PC-9 (cell line): ENCODE data around the gene OR52E1. TPM values are rescaled to one million over a fixed set of nuclear protein-coding genes. Genes with fewer than 3 reads are reported as not detected.

Experiments
- Bru-seq: library from RNA; stranded (reverse); fragments of 400-500 nt; gene quantifications from one replicate; lab custom pipeline; 2021; lab: Mats Ljungman, UMichigan
- BruChase-seq, 2 experiments: library from RNA; stranded (reverse); fragments of 400-500 nt; gene quantifications; one replicate each; lab custom pipeline; 2021; lab: Mats Ljungman, UMichigan
- BruUV-seq: library from RNA; stranded (reverse); fragments of 400-500 nt; replicated peaks from 2 replicates; lab custom pipeline; 2021; lab: Mats Ljungman, UMichigan
- CTCF ChIA-PET: fragments of 300-600 bp; sonication (Branson Sonifier 250); formaldehyde crosslinking; loops from one replicate; lab custom pipeline; 2022; ENCODE audit warnings: antibody characterized with exemption; lab: Charles Lee
- POLR2A ChIA-PET: fragments of 300-600 bp; sonication (Branson Sonifier 250); formaldehyde crosslinking; loops from one replicate; lab custom pipeline; 2022; ENCODE audit warnings: antibody characterized with exemption; ENCODE audit not compliant: unreplicated experiment; lab: Charles Lee
- DNase-seq, 2 experiments: peaks; one replicate each; pipeline versions ENCODE4 v3.0.0 to v3.0.0-alpha.2; 2015 to 2022; ENCODE audit warnings: mixed read lengths in 1 of 2
- H2AFZ ChIP-seq: fragments of 200-600 bp; sonication (generic); 2 replicates; pipeline ENCODE4 v1.8.1; 2017; ENCODE audit warnings: antibody characterized with exemption
- H3F3A ChIP-seq: fragments of 200-600 bp; sonication (generic); 2 replicates; pipeline ENCODE4 v1.8.1; 2017; ENCODE audit warnings: antibody characterized with exemption, mild to moderate bottlenecking, low read depth; ENCODE audit not compliant: insufficient read depth
- H3K27ac ChIP-seq: fragments of 200-600 bp; sonication (generic); 2 replicates; pipeline ENCODE4 v1.6.1; 2016; ENCODE audit warnings: mixed run types
- H3K27me3 ChIP-seq: fragments of 200-600 bp; sonication (generic); 2 replicates; pipeline ENCODE4 v1.6.1; 2016; ENCODE audit warnings: low read depth, mixed run types; ENCODE audit not compliant: insufficient read depth
- H3K36me3 ChIP-seq: fragments of 200-600 bp; sonication (generic); 2 replicates; pipeline ENCODE4 v1.6.1; 2016; ENCODE audit warnings: low read depth, mixed run types
- H3K4me1 ChIP-seq: fragments of 200-600 bp; sonication (generic); replicated peaks from 2 replicates; pipeline ENCODE4 v1.6.1; 2016; ENCODE audit warnings: mixed run types; ENCODE audit not compliant: insufficient read depth
- H3K4me2 ChIP-seq: fragments of 200-600 bp; sonication (generic); 2 replicates; pipeline ENCODE4 v1.6.1; 2017; ENCODE audit warnings: mixed run types
- H3K4me3 ChIP-seq: fragments of 200-600 bp; sonication (generic); 2 replicates; pipeline ENCODE4 v1.6.1; 2016; ENCODE audit warnings: mixed run types
- H3K79me2 ChIP-seq: fragments of 200-600 bp; sonication (generic); 2 replicates; pipeline ENCODE4 v1.6.1; 2017; ENCODE audit warnings: low read depth, mixed run types
- H3K9me2 ChIP-seq: fragments of 200-600 bp; sonication (generic); 2 replicates; pipeline ENCODE4 v1.8.1; 2017; ENCODE audit warnings: mild to moderate bottlenecking; ENCODE audit not compliant: insufficient read depth
- H3K9me3 ChIP-seq: fragments of 200-600 bp; sonication (generic); 2 replicates; pipeline ENCODE4 v1.8.1; 2016; ENCODE audit warnings: low read depth; ENCODE audit not compliant: insufficient read depth
- H4K20me1 ChIP-seq: fragments of 200-600 bp; sonication (generic); 2 replicates; pipeline ENCODE4 v1.8.1; 2017; ENCODE audit not compliant: insufficient read depth
- CTCF ChIP-seq: fragments of 200-600 bp; sonication (generic); conservative IDR thresholded peaks from 2 replicates; pipeline ENCODE4 v1.6.1; 2017; ENCODE audit warnings: mixed run types, antibody characterized with exemption, mild to moderate bottlenecking, moderate library complexity
- EZH2 ChIP-seq: fragments of 200-600 bp; sonication (generic); IDR thresholded peaks from 2 replicates; pipeline ENCODE4 v1.8.0; 2017; ENCODE audit warnings: antibody characterized with exemption, low read depth
- intact Hi-C: fragments of 100-400 bp; cut with micrococcal nuclease; formaldehyde crosslinking; loops from one replicate; pipeline ENCODE4 v1.10.0; 2022; ENCODE audit not compliant: unreplicated experiment
- long read RNA-seq: library from polyadenylated mRNA; stranded (forward); transcript quantifications from one replicate; pipeline ENCODE4 v2.0.0, GENCODE V29; 2022
- total RNA-seq: library from RNA; stranded (reverse); gene quantifications from 2 replicates; pipeline ENCODE4 v1.2.3, GENCODE V29; 2021

Gene OR52E1
- total RNA-seq = not detected in 2 replicates
- not detected for Bru-seq, nascent RNA
- BruChase-seq, experiment 1, labeled RNA remaining after a 2-hour chase = not detected
- not detected for BruChase-seq, experiment 2, labeled RNA remaining after a 6-hour chase
- long read RNA-seq = 0 reads

GRCh38 chr11:5069272-5069671 is at the start of gene OR52E1:
OR52E1 (plus strand) TSS chr11:5069572.
- Histone ChIP-seq H3K4me3 (no peak within 1 kb of the TSS), H3F3A (no peaks in the 10 kb centered on the region), H3K9me2 (no peaks in the 10 kb centered on the region), H4K20me1 (no peaks in the 10 kb centered on the region), H3K9me3 (no peaks in the 10 kb centered on the region), H3K4me2 (no peak within 1 kb of the TSS), H3K79me2 (no peaks in the 10 kb centered on the region), H2AFZ (no peak within 1 kb of the TSS), H3K27ac (no peak within 1 kb of the TSS), H3K36me3 (no peaks in the 10 kb centered on the region), H3K27me3 (no peaks in the 10 kb centered on the region), H3K4me1 (no peaks in the 10 kb centered on the region)
- DNase-seq = no peak
- CTCF ChIA-PET = interaction anchor here (0.6 kb wide), 1 partner anchor 1085 kb away, joined by 3 read pairs; no protein-coding TSS in a partner anchor
- intact Hi-C loops = no loop called here
- POLR2A ChIA-PET = no interaction called here
- no peak for TF ChIP-seq EZH2
- no peak for TF ChIP-seq CTCF
- no TSS peak for BruUV-seq

GRCh38 chr11:5021996-5022395 is 47.4 kb upstream of the OR52E1 start:
- no peak for DNase-seq
- Histone ChIP-seq H3F3A (no peaks in the 10 kb centered on the region), H4K20me1 (no peaks in the 10 kb centered on the region), H3K9me3 (no peaks in the 10 kb centered on the region), H3K36me3 (no peaks in the 10 kb centered on the region), H3K4me1 (no peaks in the 10 kb centered on the region), H2AFZ (no peak overlapping the region), H3K4me3 (no peak overlapping the region), H3K4me2 (no peak overlapping the region), H3K27me3 (no peaks in the 10 kb centered on the region), H3K27ac (no peak overlapping the region), H3K79me2 (no peaks in the 10 kb centered on the region), H3K9me2 (no peaks in the 10 kb centered on the region)
- no TSS peak for BruUV-seq
- ChIA-PET CTCF (no interaction called here), POLR2A (no interaction called here)
- TF ChIP-seq EZH2 (no peak), CTCF (no peak)
- intact Hi-C loops = no loop called here

- H3K4me1 ChIP-seq = no peaks in the 10 kb centered on the region
- BruUV-seq = no TSS peak
- no peaks in the 10 kb centered on the region for H3F3A ChIP-seq
- DNase-seq = no peak
- no peaks in the 10 kb centered on the region for H3K36me3 ChIP-seq
- POLR2A ChIA-PET = no interaction called here
- no peak overlapping the region for H3K27ac ChIP-seq
- H3K4me2 ChIP-seq = no peak overlapping the region
- CTCF ChIA-PET = no interaction called here
- no peaks in the 10 kb centered on the region for H4K20me1 ChIP-seq
- H3K27me3 ChIP-seq = no peaks in the 10 kb centered on the region
- H3K9me3 ChIP-seq = no peaks in the 10 kb centered on the region
- no peaks in the 10 kb centered on the region for H3K79me2 ChIP-seq
- no peak for TF ChIP-seq CTCF
- TF ChIP-seq EZH2 = no peak
- H3K4me3 ChIP-seq = no peak overlapping the region
- no peaks in the 10 kb centered on the region for H3K9me2 ChIP-seq
- intact Hi-C loops = no loop called here
- H2AFZ ChIP-seq = no peak overlapping the region
These were observed 32.7 kb upstream of the OR52E1 start for GRCh38 chr11:5036669-5037068.
